ENCODE results near the gene LAIR2.

Gene LAIR2

GRCh38 chr19:54502518-54503048 is at the start of gene LAIR2:
LAIR2 (plus strand) TSS chr19:54502831; CDS start chr19:54502919, 88 bp downstream.
- DNase-seq (ENCODE audit: low read depth in 3 of 3) = no peak

- DNase-seq (ENCODE audit: low read depth in 3 of 3) = no peak
Measured at GRCh38 chr19:54453921-54454780, 48.5 kb upstream of the LAIR2 start.

- no peak for DNase-seq (ENCODE audit: low read depth in 3 of 3)
Measured at GRCh38 chr19:54454781-54455675, 47.6 kb upstream of the LAIR2 start.

- DNase-seq (ENCODE audit: low read depth in 3 of 3) = no peak
Measured at GRCh38 chr19:54455786-54456422, 46.7 kb upstream of the LAIR2 start.

- no peak for DNase-seq (ENCODE audit: low read depth in 3 of 3)
Measured at GRCh38 chr19:54456423-54457373, 45.9 kb upstream of the LAIR2 start.

GRCh38 chr19:54457773-54458647 is 44.6 kb upstream of the LAIR2 start:
- no peak for DNase-seq (ENCODE audit: low read depth in 3 of 3)

GRCh38 chr19:54458648-54459281 is 43.9 kb upstream of the LAIR2 start:
- DNase-seq (ENCODE audit: low read depth in 3 of 3) = no peak

- DNase-seq (ENCODE audit: low read depth in 3 of 3) = no peak
Measured at GRCh38 chr19:54459282-54460229, 43.1 kb upstream of the LAIR2 start.

- no peak for DNase-seq (ENCODE audit: low read depth in 3 of 3)
Measured at GRCh38 chr19:54460230-54461005, 42.2 kb upstream of the LAIR2 start.

- DNase-seq (ENCODE audit: low read depth in 3 of 3) = no peak
Measured at GRCh38 chr19:54461210-54461609, 41.4 kb upstream of the LAIR2 start.

GRCh38 chr19:54461613-54462012 is 41.0 kb upstream of the LAIR2 start:
- no peak for DNase-seq (ENCODE audit: low read depth in 3 of 3)

GRCh38 chr19:54462047-54462654 is 40.5 kb upstream of the LAIR2 start:
- no peak for DNase-seq (ENCODE audit: low read depth in 3 of 3)

GRCh38 chr19:54462655-54463530 is 39.7 kb upstream of the LAIR2 start:
- DNase-seq (ENCODE audit: low read depth in 3 of 3) = peak in 2 of 3 experiments; percentile 44 to 56

- DNase-seq (ENCODE audit: low read depth in 3 of 3) = peak; percentile 92 to 98 (median 94)
Measured at GRCh38 chr19:54463531-54464043, 39.0 kb upstream of the LAIR2 start, which contains the start of gene LENG9. LENG9 (minus strand) TSS chr19:54463778; CDS start chr19:54463526, 252 bp downstream.

GRCh38 chr19:54464044-54464629 is 38.5 kb upstream of the LAIR2 start:
- DNase-seq (ENCODE audit: low read depth in 3 of 3) = peak; percentile 69 to 89 (median 74)
